ENCODE data around the gene PLIN4.

The PLIN4 gene

DNA sequence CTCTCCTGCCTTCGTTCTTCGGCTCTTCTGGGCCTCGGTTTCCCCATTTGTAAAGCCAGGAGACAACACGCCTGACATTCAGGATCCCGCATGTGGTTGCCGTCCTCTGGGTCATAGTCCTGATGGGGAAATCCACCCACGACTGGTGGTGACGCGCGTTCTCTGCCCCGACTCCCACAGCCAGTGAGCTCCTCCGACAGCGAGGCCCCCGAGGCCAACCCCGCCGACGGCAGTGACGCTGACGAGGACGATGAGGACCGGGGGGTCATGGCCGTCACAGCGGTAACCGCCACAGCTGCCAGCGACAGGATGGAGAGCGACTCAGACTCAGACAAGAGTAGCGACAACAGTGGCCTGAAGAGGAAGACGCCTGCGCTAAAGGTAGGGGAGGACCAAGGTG lies 29.8 kb downstream of the PLIN4 start:
- DNase-seq: no peak

DNA sequence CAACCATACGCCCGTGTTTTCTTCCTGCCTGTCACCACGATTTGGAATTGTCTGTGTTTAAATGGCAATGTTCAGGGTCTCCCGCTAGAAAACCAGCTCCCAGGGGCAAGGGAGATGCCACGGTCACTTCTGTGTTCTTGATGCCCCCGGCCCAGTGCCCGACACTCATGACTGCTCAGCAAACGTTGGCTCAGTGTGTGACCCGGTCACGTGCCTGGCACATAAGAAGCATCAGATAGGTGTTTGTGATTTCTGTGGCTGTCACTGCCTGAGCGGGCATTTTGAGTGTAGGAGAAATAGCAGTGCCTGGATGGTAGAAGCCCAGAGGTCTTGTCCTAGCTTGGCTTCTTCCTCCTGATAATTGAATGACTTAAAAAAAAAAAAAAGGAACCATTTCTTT lies 30.7 kb downstream of the PLIN4 start:
- no peak for DNase-seq

DNA sequence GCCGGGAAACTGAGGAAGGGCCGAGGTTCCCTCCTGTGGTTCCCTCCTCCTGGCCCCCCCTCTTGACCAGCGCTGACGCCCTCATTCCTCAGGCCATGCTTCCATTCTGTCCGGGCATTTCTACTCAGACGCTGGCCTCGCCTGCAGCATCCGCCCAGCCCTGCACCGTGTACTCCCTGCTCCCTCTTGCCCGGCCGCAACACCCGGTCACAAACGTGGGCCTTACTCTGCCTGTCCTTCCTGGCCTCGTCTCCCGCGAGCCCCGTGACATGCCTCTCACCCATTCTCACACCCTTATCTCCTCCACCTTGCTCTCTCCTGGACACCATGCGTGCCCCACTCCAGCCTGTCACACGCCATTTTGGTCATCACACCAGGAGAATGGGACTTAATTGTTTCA lies 34.9 kb downstream of the PLIN4 start:
- no peak for DNase-seq

DNA sequence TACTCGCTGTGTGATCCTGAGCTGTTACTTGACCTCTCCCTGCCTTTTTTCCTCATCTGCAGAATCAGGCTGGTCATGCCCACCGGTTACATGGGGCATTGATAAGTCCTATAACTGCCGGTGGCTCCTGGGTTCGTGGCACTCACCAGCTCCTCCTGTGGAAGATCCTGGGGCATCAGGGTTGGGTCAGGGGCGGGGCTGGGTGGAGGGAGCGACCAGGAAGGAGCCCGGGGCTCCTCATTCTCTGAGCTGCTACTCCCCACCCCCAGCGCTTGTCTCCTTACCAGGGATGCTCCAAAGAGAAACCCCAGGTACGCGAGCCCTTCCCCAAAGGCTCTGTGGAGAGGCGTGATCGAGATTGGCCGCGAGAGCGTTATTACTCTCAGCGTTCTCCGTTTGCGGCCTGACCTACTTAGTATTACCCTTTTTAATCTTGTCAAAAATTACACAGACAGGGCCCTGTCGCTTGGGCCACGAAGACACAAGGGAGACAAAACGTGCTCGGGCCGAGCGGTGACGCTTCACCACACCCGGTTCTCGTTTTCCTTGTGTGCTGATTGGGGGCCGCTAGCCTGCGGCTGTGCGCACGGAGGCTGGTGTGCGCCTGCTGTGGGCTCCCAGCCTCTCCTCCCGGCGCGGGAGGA lies 35.4 kb downstream of the PLIN4 start:
- peak; percentile 22 for DNase-seq

DNA sequence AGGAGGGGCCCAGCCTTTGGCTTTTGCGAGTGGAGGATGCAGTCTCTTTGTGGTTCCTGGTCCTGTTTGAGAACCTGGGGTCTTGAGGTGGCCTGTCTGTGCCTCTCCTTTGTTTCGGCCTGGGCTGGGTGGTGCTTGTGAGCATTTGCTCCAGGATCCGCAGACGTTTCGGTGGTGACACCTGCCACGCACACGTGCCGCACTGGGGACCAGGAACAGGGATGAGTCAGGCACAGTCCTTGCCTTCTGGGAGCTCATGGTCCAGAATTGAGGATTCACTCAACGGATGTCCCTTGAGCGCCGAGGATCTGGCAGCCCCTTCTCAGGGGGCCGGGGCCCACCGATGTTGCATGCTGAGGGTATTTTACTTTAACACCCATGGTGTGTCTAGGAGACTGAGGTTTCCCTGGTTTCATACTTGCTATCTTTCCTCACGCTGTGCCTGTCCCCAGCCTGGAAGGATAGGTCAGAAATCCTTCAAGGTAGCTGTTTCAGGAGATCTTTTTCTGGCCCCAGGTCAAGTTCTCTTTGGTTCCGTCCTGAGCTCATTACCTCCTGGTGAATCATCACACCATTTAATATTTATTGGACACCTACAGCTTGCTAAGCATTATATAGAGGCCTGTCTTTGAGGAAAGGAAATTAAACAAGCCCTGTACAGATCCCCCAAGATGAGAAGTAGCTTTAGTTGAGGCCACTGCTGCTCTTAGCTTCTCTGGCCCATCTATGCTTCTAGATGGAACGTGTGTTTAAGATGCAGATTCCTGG lies 41.1 kb downstream of the PLIN4 start:
- DNase-seq: no peak

DNA sequence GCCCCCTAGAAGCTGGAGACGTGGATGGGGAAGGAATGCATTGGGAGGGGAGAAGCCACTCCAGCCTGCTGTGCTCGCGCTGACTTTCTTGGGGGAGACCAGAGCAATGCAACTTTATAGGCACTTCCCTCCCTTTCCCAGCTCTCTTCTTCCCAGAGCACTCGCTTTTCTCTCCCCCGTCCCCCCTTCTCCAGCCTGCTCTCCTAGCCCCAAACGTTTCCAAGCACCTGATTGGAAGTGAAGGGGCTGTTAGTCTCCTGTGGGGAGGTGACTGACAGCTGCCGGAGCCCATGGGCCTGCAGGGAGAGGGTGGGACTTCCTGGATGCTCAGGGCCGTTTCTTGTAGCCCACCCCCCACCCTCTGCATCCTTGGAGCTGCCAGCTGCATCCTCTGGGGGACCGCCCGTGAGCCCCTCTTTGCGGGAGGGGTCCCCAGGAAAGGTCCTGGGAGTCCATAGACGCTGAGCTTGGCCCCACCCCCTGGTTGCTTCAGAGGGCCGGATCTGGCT lies 43.7 kb downstream of the PLIN4 start:
- DNase-seq: peak; percentile 65

DNA sequence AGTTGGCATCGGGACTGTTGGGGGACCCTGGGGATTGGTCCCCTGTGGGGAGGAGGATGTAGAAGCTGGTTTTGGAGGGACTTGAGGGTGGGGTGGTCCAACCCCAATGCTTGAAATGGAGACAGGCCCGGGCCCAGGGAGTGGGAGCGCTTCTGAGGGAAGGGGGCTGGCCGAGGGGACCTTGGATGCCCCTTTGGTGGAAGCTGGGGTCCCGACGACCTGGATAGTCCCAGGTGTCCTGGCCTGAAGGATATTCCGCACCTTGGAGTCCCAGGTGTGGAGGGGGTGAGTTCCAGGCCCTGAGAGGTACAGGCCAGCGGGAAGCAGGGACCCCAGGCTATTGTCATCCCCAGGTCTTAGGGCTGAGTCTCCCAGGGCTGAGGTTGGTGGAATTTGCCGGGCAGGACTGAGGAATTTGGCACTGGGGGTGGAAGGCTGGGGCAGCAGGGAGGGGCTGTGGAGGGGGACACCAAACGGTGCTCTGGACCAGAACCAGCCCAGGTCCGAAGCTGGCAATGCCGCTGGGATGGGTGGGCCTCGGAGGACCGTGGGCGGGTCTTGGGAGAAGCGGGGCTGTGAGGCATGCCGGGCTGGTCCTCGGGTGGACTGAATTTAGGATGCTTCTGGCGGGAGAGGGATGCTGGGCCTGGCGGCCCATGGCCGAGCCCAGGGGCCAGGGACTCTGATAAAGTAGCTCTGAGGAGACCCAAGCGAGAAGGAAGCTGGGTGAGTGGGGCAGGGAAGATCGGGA lies 44.3 kb downstream of the PLIN4 start:
- DNase-seq: no peak

DNA sequence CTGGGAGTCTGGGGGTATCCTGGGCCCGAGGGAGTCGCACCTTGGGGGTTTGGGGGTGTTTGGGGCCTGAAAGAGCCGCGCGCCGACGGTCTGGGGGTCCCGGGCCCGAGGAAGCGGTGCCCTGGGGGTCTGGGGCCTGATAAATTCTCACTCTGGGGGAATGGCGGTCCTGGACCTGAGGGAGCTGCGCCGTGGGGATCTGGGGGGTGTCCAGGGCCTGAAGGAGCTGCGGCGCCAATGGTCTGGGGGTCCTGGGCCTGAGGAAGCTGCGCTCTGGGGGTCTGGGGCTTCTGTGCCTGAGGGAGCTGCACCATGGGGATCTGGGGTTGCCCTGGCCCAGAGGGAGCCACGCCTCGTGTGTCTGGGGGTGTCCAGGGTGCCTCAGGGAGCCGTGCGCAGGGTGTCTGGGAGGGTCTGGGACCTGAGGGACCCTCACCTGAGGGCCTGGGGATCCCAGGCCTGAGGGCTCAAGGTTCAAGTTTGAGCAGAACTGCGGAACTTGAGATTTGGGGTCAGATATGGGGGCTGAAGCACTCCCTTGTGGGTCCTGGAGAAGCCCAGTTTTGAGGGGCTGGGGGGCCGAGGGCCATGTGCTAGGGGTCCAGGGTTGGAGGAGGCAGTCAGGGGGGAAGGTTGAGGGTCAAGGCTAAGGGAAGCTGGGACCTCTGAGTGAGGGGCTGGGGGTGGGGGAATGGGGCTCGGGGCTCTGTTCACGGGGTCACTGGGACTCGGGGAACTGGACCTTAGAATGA lies 45.1 kb downstream of the PLIN4 start:
- no peak for DNase-seq

DNA sequence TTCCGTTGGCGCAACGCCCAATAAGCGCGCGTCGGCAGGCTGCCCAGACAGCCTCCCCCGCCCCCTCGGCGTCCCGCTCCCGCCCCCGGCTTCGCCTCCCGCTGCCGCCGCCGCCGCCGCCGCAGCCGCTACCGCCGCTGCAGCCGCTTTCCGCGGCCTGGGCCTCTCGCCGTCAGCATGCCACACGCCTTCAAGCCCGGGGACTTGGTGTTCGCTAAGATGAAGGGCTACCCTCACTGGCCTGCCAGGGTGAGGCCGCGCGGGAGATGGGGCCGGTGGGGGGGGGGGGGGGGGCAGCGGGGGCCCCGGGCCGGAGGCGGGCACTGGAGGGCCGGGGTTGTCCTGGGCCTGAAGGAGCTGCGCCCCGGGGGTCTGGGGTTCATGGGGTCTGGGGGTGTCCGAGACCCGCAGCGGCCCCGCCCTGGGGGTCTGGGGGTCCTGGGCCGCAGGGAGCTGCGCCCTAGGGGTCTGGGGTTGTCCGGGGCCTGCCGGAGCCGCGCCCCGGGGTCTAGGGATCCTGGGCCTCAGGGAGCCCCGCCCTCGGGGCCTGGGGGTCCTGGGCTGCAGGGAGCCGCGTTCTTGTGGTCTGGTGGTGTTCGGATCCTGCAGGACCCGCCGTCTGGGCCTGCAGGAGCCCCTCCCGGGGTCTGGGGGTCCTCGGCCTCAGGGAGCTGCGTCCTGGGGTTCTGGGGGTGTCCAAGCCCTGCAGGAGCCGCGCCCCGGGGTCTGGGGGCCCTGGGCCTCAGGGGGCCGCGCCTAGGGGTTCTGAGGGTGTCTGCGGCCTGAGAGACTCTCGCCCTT lies 45.9 kb downstream of the PLIN4 start, which contains the start of gene HDGFL2:
Gene HDGFL2 (plus strand): TSS at position 124 of the 801 bp plus-strand sequence. CDS start 54 bp downstream, at position 178.
- no peak for DNase-seq

DNA sequence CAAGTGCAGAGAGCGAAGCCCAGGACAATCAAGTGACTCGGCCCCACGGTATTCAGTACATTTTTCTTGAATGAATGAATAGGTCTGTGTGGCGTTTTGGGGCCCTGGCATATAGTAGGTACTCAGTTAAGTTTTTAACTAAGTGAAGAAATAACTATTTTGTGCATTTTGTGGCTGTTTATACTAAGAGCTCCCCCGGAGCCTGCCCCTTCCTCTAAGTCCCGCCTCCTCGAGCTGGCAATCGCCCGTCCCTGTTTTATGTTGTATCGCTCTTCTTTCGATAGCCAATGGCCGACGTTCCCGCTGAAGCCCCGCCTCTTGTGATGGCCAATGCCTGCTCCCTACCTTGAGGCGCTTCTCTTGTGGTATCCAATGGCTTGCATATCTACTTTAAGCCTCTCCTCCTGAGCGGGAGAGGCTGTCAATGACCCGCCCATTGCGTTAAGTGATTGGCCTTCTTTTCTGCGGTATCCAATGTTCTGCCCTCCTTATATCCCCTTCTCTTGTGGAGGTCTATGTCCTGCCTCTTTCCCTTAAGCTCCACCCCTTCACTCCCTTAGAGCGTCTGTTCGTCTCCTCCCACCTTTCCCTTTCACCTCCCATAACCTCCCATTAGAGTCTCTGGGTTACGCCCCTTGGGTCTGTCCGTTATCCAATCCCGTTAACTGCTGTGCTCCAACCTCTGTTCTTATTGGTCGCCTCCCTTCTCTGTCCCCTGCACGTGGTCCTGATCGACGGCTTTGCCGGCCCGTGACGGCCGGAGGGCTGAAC lies 46.7 kb downstream of the PLIN4 start:
- DNase-seq: peak; percentile 100

DNA sequence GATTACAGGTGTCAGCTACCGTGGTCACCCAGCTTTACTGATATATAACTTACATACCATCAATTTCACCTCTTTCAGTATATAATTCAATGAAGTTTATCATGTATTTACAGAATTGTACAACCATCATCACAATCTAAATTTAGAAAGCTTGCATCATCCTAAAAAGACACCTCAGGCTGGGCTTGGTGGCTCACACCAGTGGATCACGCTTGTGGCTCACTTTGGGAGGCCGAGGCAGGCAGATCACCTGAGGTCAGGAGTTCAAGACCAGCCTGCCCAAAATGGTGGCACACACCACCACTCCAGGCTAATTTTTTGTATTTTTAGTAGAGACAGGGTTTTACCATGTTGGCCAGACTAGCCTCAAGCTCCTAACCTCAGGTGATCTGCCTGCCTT lies 50.5 kb downstream of the PLIN4 start:
- DNase-seq: no peak

DNA sequence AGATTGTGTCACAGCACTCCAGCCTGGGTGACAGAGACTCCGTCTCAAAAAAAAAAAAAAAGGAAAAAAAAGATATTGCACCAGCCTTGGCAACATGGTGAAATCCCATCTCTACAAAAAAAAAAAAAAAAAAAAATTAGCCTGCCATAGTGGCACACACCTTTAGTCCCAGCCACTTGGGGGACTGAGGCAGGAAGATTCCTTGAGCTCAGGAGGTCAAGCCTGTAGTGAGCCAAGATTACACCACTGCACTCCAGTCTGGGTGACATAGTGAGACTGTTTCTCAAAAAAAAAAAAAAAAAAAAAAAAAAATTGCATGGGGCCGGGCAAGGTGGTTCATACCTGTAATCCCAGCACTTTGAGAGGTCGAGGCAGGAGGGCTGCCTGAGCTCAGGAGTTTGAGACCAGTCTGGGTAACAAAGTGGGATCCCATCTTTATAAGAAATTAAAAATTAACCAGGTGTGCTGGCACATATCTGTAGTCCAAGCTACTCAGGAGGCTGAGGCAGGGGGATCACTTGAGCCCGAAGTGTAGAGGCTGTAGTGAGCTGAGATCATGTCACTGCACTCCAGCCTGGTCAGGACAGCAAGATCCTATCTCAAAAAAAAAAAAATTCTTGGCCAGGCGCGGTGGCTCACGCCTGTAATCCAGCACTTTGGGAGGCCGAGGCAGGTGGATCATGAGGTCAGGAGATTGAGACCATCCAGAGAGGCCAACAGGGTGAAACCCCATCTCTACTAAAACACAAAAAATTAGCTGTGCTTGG lies 53.3 kb downstream of the PLIN4 start:
- no peak for DNase-seq

DNA sequence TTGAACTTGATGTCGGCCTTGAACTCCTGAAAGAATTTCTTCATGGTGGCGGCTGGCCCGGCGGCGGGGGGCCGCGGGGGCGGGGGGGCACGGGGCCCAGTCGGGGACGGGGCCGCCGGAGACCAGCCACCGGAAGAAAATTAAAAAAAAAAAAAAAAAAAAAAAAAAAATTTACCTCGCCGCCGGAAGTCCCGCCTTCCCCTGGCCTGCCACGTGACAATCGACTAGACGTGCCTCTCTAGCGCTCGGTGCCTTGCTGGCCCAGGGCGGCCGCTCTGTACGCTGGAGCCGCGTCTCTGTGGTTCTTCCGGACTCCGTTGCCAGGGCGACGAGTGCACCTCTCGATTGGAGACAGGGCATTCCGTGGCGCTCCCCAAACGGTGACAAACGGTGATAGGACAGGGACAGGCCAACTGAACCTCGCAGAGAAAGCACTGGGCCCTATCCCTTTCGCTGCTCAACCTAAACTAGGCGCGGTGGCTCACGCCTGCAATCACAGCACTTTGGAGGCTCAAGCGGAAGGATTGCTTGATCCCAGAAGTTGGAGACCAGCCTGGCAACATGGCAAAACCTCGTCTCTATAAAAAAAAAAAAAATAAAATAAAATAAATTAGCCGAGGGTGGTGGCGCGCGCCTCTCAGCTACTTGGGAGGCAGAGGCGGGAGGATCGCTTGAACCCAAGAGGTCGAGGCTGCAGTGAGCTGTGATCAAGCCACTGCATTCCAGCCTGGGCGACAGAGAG lies 60.5 kb downstream of the PLIN4 start, which contains the start of gene UBXN6:
Gene UBXN6 (minus strand): TSS at position 141 of the 742 bp plus-strand sequence. CDS start 97 bp downstream, at position 44.
- peak; percentile 99 for DNase-seq

DNA sequence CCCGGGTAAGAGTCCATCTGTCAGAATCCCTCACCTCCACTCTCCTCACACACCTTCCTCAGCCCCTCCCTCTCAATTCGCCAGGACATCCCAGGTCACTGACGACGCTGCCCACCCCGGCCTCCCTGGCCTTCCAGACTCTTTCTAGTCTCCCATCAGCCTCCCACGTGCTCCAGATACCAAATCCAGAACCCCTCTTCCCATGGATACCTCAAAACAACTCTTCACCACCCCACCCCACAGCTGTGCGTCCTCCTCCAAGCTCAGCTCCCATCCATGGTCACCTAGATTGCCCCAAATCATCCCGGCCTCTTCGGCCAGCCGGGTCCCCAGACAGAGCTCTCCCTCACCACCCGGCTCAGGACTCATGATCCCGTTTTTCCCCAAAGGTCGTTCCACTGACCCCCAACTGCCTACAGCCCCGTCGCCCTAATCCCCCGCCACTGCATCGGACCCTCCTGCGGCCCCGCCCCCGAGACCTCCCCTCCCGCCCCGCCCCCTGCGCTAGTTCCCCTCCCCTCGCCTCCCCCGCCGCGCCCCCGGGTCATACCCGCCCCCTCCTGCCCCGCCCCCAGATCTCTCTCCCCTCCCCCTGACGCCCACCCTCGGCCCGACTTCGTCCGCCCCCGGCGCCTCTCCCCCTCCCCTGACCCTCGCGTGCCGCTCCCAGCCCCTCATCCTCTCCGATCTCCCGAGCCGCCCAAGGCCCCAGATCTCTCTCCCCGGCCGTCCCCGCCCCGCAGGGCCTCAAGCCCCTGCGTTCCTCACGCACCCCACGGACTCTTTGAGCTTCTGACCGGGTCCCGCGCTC lies 61.2 kb downstream of the PLIN4 start:
- DNase-seq: peak; percentile 70

DNA sequence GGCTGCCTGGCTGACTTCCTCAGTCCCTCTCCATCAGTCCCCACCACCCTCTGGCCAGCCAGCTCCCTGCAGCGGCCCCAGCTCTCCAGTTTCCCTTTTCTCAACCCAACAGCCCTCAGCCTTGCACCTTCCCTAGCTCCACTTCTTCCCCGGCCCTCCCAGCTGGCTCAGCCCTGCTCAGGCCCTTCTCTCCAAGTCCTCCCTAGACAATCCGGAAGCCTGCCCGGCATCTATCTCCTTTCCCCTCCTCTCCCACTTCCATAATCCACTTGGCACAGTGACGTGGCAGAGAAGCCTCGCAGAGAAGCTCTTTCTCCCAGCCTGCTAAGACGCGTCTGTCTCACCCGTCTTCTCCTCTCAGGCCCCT lies 61.8 kb downstream of the PLIN4 start:
- peak; percentile 57 for DNase-seq

DNA sequence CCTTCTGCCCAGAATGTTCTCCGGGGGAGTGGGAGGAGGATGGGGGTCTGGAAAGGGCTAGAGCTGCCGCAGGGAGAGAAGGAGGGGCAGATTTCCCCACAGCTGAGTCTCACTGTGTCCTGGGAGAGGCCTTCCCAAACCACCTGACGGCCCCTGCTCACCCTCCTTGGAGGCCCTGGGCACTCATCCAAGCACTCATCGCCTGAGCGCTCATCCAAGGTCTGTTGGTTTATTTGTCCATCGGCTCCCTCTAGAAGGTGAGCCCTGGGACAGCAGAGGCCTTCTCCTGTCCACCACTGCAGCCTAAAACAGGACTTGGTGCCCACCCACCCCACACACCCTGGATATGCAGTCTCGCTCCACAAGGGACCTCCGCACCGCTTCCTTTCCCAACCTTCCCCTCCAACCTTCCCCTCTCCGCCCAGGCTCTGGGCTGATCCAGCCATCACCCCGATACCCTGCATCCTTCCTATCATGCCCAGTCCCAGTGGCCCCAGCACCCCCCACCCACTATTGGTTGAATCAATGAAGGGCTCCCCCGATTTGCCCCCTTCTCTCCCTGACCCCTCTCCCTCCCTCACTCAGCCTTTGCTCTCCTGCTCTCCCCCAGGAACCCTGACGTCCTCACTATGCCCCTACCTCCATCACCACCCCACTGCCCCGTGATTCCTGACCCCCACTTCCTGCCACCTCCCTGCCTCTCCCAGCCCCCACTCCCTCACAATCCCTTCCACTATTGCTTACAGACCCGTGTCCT lies 62.4 kb downstream of the PLIN4 start:
- DNase-seq: peak; percentile 77
